ENCODE measurements around the gene F3.

Gene F3

GRCh38 chr1:94526152-94526980 is 15.2 kb downstream of the F3 start:
- no peak for DNase-seq

DNA sequence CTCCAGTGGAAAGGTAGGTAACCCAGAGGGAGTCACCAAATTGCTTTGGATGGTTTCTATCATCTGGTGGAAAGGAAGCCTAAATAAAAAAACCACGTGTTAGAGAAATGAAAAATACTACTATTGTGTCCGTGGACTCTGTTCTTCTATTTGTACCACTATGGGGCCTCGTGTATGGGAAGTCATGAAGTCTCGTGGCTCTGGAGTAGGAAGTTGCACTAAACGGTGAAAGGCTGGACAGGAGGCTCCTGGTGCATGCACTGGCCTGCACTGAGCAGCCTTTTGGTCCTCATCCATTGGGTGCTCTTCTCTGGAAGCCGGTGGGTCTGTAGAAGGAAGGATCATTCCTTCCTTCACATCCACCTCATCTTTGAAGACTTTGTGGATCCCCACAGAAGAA is 17.0 kb downstream of the F3 start:
- DNase-seq, result no peak

DNA sequence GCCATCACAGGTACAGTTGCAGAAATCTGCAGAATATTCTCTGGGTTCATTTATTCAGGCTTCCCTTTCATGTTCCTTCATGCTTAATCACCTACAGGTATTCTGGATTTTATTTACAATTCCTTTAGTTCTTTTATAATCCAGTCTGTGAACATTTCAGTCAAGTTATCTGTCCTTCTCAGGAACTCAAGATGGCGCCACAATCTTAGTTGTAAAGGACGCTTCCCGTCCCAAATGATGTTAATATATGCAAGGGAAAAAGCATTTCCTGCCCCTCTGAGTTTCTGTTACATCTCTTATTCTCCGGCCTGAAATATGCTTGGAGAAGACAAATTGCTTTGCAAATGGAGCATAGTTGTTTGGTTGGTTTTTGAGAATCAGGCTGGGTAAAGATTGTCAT is 19.3 kb downstream of the F3 start:
- no peak for DNase-seq

DNA sequence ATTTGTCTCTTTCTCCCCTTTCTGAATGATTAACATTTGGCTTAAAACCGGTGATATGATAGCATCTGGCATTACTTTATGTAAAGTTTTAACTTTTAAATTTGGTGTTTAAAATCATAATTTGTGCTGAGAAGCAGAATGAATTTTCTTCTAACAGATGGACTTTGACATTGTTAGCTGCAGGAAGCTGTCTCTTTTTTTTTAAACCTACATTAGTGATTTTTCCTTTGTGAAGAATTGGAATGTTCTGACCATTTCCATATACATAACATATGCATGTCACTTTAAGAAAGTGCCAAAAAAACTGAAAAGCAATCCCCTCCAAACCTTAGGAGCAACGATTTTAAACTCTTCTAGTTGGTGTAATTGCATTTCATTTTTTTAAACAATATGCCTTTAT is 22.2 kb downstream of the F3 start:
- DNase-seq, result no peak

GRCh38 chr1:94515296-94515947 is 26.1 kb downstream of the F3 start:
- no peak for DNase-seq

- no peak for DNase-seq
Observed at GRCh38 chr1:94514095-94514727, 27.3 kb downstream of the F3 start.

GRCh38 chr1:94512816-94513215 is 28.7 kb downstream of the F3 start:
- DNase-seq, result no peak

GRCh38 chr1:94504601-94505000 is 37.0 kb downstream of the F3 start:
- no peak for DNase-seq

GRCh38 chr1:94503153-94503552 is 38.4 kb downstream of the F3 start:
- DNase-seq, result no peak

GRCh38 chr1:94501935-94502334 is 39.6 kb downstream of the F3 start:
- no peak for DNase-seq

DNA sequence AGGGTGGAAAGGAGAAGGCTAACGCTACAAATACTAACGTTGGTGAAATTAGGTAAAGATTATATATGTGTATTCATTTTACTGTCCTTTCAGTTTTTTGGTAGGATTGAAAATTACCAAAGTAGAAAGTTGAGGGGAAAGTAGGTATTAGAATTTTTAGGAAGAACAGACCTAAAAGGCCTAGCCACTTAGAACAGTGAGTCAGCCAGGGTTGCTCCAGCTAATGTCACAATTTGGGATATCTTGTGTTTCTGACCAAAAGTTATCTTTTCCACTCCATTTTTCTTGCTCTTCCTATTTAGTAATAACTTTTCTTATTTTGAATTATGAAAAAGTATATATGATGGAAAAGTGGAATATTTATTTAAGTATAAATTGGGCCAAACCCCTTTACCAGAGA is 40.1 kb downstream of the F3 start:
- DNase-seq, result no peak

- no peak for DNase-seq
Observed at GRCh38 chr1:94496076-94496755, 45.3 kb downstream of the F3 start.

GRCh38 chr1:94490556-94490955 is 51.0 kb downstream of the F3 start:
- no peak for DNase-seq

GRCh38 chr1:94486990-94487389 is 54.6 kb downstream of the F3 start:
- DNase-seq, result no peak

GRCh38 chr1:94481473-94481933 is 60.1 kb downstream of the F3 start:
- DNase-seq, result no peak

DNA sequence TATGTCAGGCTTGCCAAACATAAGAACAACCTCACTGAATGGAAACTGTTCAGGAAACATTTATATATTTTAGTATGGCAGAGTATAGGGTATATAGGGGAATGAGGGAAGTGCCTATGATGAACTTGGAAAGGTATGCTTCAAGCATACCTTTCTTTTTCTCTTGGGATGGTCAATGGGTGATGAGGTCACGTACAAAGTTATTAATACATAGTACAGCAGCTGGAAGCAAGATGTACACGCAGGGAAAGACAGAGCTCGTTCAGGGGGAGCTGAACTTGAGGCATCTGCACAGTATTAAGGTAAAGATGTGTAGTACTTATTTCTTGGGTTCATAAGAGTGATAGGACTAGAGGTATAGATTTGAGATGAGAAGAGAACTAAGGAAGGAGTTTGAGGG is 61.9 kb downstream of the F3 start:
- DNase-seq, result no peak

Data from GOT3 (cell line).